ENCODE data around the gene ELF1. TPM values are rescaled to one million over a fixed set of nuclear protein-coding genes. Genes with fewer than 3 reads are reported as not detected.

Gene ELF1
- total RNA-seq, 1 experiment from 2014 or later = 28.5 TPM

DNA sequence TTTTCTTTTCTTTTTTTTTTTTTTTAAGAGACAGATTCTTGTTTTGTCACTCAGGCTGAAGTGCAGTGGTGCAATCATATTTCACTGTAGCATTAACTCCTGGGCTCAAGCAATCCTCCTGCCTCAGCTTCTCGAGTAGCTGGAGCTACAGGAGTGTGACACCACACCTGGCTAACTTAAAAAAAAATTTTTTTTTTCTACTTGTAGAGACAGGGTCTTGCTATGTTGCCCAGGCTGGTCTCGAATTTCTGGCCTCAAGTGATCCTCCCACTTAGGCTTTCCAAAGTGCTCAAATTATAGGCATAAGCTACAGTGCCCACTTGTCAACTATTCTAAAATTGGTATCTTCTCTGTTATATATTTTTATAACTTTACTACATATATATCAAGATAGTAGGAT, 6.6 kb downstream of the ELF1 start:
- intact Hi-C loops (cut with micrococcal nuclease; ENCODE audit: unreplicated experiment) = no loop called here
- ATAC-seq = no peak

DNA sequence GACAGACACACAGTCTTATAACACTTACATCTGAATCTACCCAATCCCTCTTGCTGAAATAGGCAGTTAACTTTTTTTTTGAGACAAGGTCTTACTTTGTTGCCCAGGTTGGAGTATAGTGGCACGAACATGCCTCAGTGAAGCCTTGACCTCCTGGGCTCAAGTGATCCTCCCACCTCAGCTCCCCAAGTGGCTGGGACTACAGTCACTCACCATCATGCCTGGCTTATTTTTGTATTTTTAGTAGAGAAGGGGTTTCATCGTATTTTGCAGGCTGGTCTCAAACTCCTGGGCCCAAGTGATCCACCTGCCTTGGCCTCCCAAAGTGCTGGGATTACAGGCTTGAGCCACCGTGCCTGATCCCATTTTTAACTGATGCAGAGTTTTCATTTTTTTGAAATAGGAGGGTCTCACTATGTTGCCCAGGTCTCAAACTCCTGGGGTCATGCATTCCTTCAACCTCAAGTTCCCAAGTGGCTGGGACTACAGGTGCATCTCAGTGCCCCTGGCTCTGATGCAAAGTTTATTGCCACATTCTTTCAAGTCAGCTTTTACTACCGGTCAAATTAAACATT, 7.6 kb downstream of the ELF1 start:
- ATAC-seq (no peak), DNase-seq (ENCODE audit: low read depth, low spot score) (no peak)
- no peaks in the 10 kb centered on the region for H3K27me3 ChIP-seq (ENCODE audit: control insufficient read depth, insufficient read depth, low read length)
- H3K36me3 ChIP-seq (ENCODE audit: control insufficient read depth, insufficient read depth, low read length) = no peaks in the 10 kb centered on the region
- H3K27ac ChIP-seq (ENCODE audit: low read length) = no peak overlapping the region
- ChIA-PET POLR2A (interaction anchor here (0.5 kb wide), 1 partner anchor 240 kb away, joined by 9 read pairs; no protein-coding TSS in a partner anchor), CTCF (interaction anchor here (0.7 kb wide), 1 partner anchor 67 kb away, joined by 8 read pairs; no protein-coding TSS in a partner anchor)
- no peak overlapping the region for H3K4me3 ChIP-seq (ENCODE audit: low read depth in 2 of 2, low read length in 2 of 2)
- peaks cover 22% of the 10 kb centered on the region for H3K4me1 ChIP-seq (ENCODE audit: control insufficient read depth, insufficient read depth, low read length)
- TF ChIP-seq, protein P1, sequence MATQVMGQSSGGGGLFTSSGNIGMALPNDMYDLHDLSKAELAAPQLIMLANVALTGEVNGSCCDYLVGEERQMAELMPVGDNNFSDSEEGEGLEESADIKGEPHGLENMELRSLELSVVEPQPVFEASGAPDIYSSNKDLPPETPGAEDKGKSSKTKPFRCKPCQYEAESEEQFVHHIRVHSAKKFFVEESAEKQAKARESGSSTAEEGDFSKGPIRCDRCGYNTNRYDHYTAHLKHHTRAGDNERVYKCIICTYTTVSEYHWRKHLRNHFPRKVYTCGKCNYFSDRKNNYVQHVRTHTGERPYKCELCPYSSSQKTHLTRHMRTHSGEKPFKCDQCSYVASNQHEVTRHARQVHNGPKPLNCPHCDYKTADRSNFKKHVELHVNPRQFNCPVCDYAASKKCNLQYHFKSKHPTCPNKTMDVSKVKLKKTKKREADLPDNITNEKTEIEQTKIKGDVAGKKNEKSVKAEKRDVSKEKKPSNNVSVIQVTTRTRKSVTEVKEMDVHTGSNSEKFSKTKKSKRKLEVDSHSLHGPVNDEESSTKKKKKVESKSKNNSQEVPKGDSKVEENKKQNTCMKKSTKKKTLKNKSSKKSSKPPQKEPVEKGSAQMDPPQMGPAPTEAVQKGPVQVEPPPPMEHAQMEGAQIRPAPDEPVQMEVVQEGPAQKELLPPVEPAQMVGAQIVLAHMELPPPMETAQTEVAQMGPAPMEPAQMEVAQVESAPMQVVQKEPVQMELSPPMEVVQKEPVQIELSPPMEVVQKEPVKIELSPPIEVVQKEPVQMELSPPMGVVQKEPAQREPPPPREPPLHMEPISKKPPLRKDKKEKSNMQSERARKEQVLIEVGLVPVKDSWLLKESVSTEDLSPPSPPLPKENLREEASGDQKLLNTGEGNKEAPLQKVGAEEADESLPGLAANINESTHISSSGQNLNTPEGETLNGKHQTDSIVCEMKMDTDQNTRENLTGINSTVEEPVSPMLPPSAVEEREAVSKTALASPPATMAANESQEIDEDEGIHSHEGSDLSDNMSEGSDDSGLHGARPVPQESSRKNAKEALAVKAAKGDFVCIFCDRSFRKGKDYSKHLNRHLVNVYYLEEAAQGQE (IDR thresholded peaks at IDR 0.05; ENCODE audit: insufficient read depth in 1 of 2, low read depth in 2 of 2, low read length in 1 of 2) = no peak
- TF ChIP-seq POLR2AphosphoS5 (IDR thresholded peaks at IDR 0.05; ENCODE audit: low read depth, low read length) (no peak), SIN3A (IDR thresholded peaks at IDR 0.05; ENCODE audit: borderline replicate concordance, insufficient read depth, low read depth, low read length) (no peak), TCF7L2 (IDR thresholded peaks at IDR 0.05; ENCODE audit: low read depth, low read length) (no peak)
- TF ChIP-seq, protein P2, sequence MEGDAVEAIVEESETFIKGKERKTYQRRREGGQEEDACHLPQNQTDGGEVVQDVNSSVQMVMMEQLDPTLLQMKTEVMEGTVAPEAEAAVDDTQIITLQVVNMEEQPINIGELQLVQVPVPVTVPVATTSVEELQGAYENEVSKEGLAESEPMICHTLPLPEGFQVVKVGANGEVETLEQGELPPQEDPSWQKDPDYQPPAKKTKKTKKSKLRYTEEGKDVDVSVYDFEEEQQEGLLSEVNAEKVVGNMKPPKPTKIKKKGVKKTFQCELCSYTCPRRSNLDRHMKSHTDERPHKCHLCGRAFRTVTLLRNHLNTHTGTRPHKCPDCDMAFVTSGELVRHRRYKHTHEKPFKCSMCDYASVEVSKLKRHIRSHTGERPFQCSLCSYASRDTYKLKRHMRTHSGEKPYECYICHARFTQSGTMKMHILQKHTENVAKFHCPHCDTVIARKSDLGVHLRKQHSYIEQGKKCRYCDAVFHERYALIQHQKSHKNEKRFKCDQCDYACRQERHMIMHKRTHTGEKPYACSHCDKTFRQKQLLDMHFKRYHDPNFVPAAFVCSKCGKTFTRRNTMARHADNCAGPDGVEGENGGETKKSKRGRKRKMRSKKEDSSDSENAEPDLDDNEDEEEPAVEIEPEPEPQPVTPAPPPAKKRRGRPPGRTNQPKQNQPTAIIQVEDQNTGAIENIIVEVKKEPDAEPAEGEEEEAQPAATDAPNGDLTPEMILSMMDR (IDR thresholded peaks at IDR 0.05) = no peak
- no peaks in the 10 kb centered on the region for H3K9me3 ChIP-seq (ENCODE audit: control insufficient read depth, insufficient read depth, low read depth, low read length)
- intact Hi-C loops (cut with micrococcal nuclease; ENCODE audit: unreplicated experiment) (no loop called here), in situ Hi-C loops (cut with HindIII; ENCODE audit: low pct_unique_long_range_greater_than_20kb, low sequenced_read_pairs) (no loop called here)
- BruUV-seq (replicated peaks) = no TSS peak

More for the DNA sequence above, 6.6 kb downstream of the ELF1 start:
- Histone ChIP-seq H3K36me3 (ENCODE audit: control insufficient read depth, insufficient read depth, low read length) (no peaks in the 10 kb centered on the region), H3K27me3 (ENCODE audit: control insufficient read depth, insufficient read depth, low read length) (no peaks in the 10 kb centered on the region), H3K27ac (ENCODE audit: low read length) (no peak overlapping the region), H3K9me3 (ENCODE audit: control insufficient read depth, insufficient read depth, low read depth, low read length) (no peaks in the 10 kb centered on the region), H3K4me1 (ENCODE audit: control insufficient read depth, insufficient read depth, low read length) (peaks cover 21% of the 10 kb centered on the region), H3K4me3 (ENCODE audit: low read depth in 2 of 2, low read length in 2 of 2) (no peak overlapping the region)
- ChIA-PET POLR2A (no interaction called here), CTCF (interaction anchor here (0.7 kb wide), 1 partner anchor 66 kb away, joined by 8 read pairs; no protein-coding TSS in a partner anchor)
- no TSS peak for BruUV-seq (replicated peaks)
- in situ Hi-C loops (cut with HindIII; ENCODE audit: low pct_unique_long_range_greater_than_20kb, low sequenced_read_pairs) = no loop called here
- DNase-seq (ENCODE audit: low read depth, low spot score) = no peak
- TF ChIP-seq, protein P1 (IDR thresholded peaks at IDR 0.05; ENCODE audit: insufficient read depth in 1 of 2, low read depth in 2 of 2, low read length in 1 of 2) = no peak
- TF ChIP-seq POLR2AphosphoS5 (IDR thresholded peaks at IDR 0.05; ENCODE audit: low read depth, low read length) = no peak
- TF ChIP-seq SIN3A (IDR thresholded peaks at IDR 0.05; ENCODE audit: borderline replicate concordance, insufficient read depth, low read depth, low read length) = no peak
- no peak for TF ChIP-seq TCF7L2 (IDR thresholded peaks at IDR 0.05; ENCODE audit: low read depth, low read length)
- TF ChIP-seq, protein P2 (IDR thresholded peaks at IDR 0.05) = no peak

All from Panc1 (cell line).